Measurements from ENCODE around the gene SAMD4A.

- no peak for TF ChIP-seq GATA3 (IDR thresholded peaks at IDR 0.05; ENCODE audit: borderline replicate concordance)
- TF ChIP-seq, protein P1, sequence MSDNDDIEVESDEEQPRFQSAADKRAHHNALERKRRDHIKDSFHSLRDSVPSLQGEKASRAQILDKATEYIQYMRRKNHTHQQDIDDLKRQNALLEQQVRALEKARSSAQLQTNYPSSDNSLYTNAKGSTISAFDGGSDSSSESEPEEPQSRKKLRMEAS (IDR thresholded peaks at IDR 0.05): no peak
- no peak for TF ChIP-seq ESRRA (IDR thresholded peaks at IDR 0.05; ENCODE audit: borderline replicate concordance, low read length)
- TF ChIP-seq CTCF (IDR thresholded peaks at IDR 0.05): no peak
- TF ChIP-seq MAFK (IDR thresholded peaks at IDR 0.05; ENCODE audit: partially characterized antibody): no peak
- TF ChIP-seq, protein P2, sequence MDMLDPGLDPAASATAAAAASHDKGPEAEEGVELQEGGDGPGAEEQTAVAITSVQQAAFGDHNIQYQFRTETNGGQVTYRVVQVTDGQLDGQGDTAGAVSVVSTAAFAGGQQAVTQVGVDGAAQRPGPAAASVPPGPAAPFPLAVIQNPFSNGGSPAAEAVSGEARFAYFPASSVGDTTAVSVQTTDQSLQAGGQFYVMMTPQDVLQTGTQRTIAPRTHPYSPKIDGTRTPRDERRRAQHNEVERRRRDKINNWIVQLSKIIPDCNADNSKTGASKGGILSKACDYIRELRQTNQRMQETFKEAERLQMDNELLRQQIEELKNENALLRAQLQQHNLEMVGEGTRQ (IDR thresholded peaks at IDR 0.05): no peak
- no peak for TF ChIP-seq MAZ (IDR thresholded peaks at IDR 0.05; ENCODE audit: borderline replicate concordance, low read depth, low read length)
- TF ChIP-seq, protein P3, sequence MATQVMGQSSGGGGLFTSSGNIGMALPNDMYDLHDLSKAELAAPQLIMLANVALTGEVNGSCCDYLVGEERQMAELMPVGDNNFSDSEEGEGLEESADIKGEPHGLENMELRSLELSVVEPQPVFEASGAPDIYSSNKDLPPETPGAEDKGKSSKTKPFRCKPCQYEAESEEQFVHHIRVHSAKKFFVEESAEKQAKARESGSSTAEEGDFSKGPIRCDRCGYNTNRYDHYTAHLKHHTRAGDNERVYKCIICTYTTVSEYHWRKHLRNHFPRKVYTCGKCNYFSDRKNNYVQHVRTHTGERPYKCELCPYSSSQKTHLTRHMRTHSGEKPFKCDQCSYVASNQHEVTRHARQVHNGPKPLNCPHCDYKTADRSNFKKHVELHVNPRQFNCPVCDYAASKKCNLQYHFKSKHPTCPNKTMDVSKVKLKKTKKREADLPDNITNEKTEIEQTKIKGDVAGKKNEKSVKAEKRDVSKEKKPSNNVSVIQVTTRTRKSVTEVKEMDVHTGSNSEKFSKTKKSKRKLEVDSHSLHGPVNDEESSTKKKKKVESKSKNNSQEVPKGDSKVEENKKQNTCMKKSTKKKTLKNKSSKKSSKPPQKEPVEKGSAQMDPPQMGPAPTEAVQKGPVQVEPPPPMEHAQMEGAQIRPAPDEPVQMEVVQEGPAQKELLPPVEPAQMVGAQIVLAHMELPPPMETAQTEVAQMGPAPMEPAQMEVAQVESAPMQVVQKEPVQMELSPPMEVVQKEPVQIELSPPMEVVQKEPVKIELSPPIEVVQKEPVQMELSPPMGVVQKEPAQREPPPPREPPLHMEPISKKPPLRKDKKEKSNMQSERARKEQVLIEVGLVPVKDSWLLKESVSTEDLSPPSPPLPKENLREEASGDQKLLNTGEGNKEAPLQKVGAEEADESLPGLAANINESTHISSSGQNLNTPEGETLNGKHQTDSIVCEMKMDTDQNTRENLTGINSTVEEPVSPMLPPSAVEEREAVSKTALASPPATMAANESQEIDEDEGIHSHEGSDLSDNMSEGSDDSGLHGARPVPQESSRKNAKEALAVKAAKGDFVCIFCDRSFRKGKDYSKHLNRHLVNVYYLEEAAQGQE (IDR thresholded peaks at IDR 0.05): no peak
- TF ChIP-seq, protein P4, sequence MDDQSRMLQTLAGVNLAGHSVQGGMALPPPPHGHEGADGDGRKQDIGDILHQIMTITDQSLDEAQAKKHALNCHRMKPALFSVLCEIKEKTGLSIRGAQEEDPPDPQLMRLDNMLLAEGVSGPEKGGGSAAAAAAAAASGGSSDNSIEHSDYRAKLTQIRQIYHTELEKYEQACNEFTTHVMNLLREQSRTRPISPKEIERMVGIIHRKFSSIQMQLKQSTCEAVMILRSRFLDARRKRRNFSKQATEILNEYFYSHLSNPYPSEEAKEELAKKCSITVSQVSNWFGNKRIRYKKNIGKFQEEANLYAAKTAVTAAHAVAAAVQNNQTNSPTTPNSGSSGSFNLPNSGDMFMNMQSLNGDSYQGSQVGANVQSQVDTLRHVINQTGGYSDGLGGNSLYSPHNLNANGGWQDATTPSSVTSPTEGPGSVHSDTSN (IDR thresholded peaks at IDR 0.05): no peak
- TF ChIP-seq CEBPB (IDR thresholded peaks at IDR 0.05): no peak
- no peak for TF ChIP-seq NR3C1 (IDR thresholded peaks at IDR 0.05)
- no peak for TF ChIP-seq HOXA7 (CRISPR knock-in tag; IDR thresholded peaks at IDR 0.05)
- no peak for TF ChIP-seq JUNB (IDR thresholded peaks at IDR 0.05)
- no peak for TF ChIP-seq RAD21 (conservative IDR thresholded peaks at IDR 0.05 in 1 of 2, IDR thresholded peaks at IDR 0.05 in 1 of 2)
Observed at GRCh38 chr14:54606631-54607133, 39.8 kb downstream of the SAMD4A start.

Data from A549 (cell line).